Nephron (organoid): ENCODE data around the gene RADX.

Source experiments
- H3K27ac Mint-ChIP-seq, 3 experiments: 2 replicates each; pipeline ENCODE4 v1.8.0; 2020; ENCODE audit warnings: mixed read lengths in 3 of 3, mild to moderate bottlenecking in 2 of 3, moderate library complexity in 1 of 3
- H3K27me3 Mint-ChIP-seq: 2 replicates; pipeline ENCODE4 v1.8.0; 2021; ENCODE audit warnings: low read depth, mild to moderate bottlenecking, moderate library complexity, mixed read lengths
- H3K36me3 Mint-ChIP-seq: 2 replicates; pipeline ENCODE4 v1.8.0; 2020; ENCODE audit warnings: low read depth, mixed read lengths
- H3K4me1 Mint-ChIP-seq: 2 replicates; pipeline ENCODE4 v1.8.0; 2020; ENCODE audit warnings: mixed read lengths
- H3K4me3 Mint-ChIP-seq, 3 experiments: 2 replicates each; pipeline ENCODE4 v1.8.0; 2020; ENCODE audit warnings: mild to moderate bottlenecking in 3 of 3, mixed read lengths in 3 of 3, moderate library complexity in 2 of 3
- H3K9me3 Mint-ChIP-seq: 2 replicates; pipeline ENCODE4 v1.8.0; 2020; ENCODE audit warnings: mixed read lengths
- CTCF ChIP-seq, 3 experiments: fragments of 200-600 bp; sonication (generic); IDR thresholded peaks; one replicate each; pipeline ENCODE4 v1.5.0; 2021; ENCODE audit warnings: antibody characterized with exemption in 3 of 3; ENCODE audit not compliant: unreplicated experiment in 3 of 3

Gene RADX

GRCh38 chrX:106611679-106612392 lies at the start of gene RADX:
RADX (plus strand) TSS chrX:106611978; CDS start chrX:106612081, 103 bp downstream.
- Mint-ChIP-seq H3K27ac (peak within 1 kb of the TSS in 1 of 3 experiments; percentile 49), H3K4me1 (peaks cover 5% of the 10 kb centered on the region), H3K4me3 (peak within 1 kb of the TSS; percentile 88 to 94 (median 91)), H3K27me3 (peaks cover 29% of the 10 kb centered on the region), H3K9me3 (no peaks in the 10 kb centered on the region), H3K36me3 (no peaks in the 10 kb centered on the region)
- TF ChIP-seq CTCF (IDR thresholded peaks at IDR 0.05; ENCODE audit: unreplicated experiment in 3 of 3), result no peak

- no peaks in the 10 kb centered on the region for H3K4me1 Mint-ChIP-seq
- peaks cover 3% of the 10 kb centered on the region for H3K9me3 Mint-ChIP-seq
- TF ChIP-seq CTCF (IDR thresholded peaks at IDR 0.05; ENCODE audit: unreplicated experiment in 3 of 3), result no peak
- no peak overlapping the region for H3K27ac Mint-ChIP-seq
- H3K27me3 Mint-ChIP-seq, result no peaks in the 10 kb centered on the region
- no peak overlapping the region for H3K4me3 Mint-ChIP-seq
- H3K36me3 Mint-ChIP-seq, result no peaks in the 10 kb centered on the region
Measured at GRCh38 chrX:106564986-106565385, 46.8 kb upstream of the RADX start.

- H3K27ac Mint-ChIP-seq, result no peak overlapping the region
- H3K36me3 Mint-ChIP-seq, result no peaks in the 10 kb centered on the region
- no peaks in the 10 kb centered on the region for H3K4me1 Mint-ChIP-seq
- peaks cover 3% of the 10 kb centered on the region for H3K9me3 Mint-ChIP-seq
- TF ChIP-seq CTCF (IDR thresholded peaks at IDR 0.05; ENCODE audit: unreplicated experiment in 3 of 3), result no peak
- H3K27me3 Mint-ChIP-seq, result no peaks in the 10 kb centered on the region
- H3K4me3 Mint-ChIP-seq, result no peak overlapping the region
Measured at GRCh38 chrX:106566362-106566761, 45.4 kb upstream of the RADX start.

- Mint-ChIP-seq H3K27me3 (no peaks in the 10 kb centered on the region), H3K36me3 (no peaks in the 10 kb centered on the region)
Measured at GRCh38 chrX:106581856-106582255, 29.9 kb upstream of the RADX start.

GRCh38 chrX:106585478-106585877 lies 26.3 kb upstream of the RADX start:
- TF ChIP-seq CTCF (IDR thresholded peaks at IDR 0.05; ENCODE audit: unreplicated experiment in 3 of 3), result no peak
- H3K9me3 Mint-ChIP-seq, result peaks cover 4% of the 10 kb centered on the region
- H3K36me3 Mint-ChIP-seq, result no peaks in the 10 kb centered on the region
- no peak overlapping the region for H3K27ac Mint-ChIP-seq
- H3K4me1 Mint-ChIP-seq, result no peaks in the 10 kb centered on the region
- H3K4me3 Mint-ChIP-seq, result no peak overlapping the region
- H3K27me3 Mint-ChIP-seq, result no peaks in the 10 kb centered on the region

More at GRCh38 chrX:106581856-106582255, 29.9 kb upstream of the RADX start:
- Mint-ChIP-seq H3K27ac (no peak overlapping the region), H3K4me3 (no peak overlapping the region), H3K4me1 (no peaks in the 10 kb centered on the region), H3K9me3 (peaks cover 19% of the 10 kb centered on the region)
- TF ChIP-seq CTCF (IDR thresholded peaks at IDR 0.05; ENCODE audit: unreplicated experiment in 3 of 3), result no peak

GRCh38 chrX:106588801-106589200 lies 23.0 kb upstream of the RADX start:
- H3K9me3 Mint-ChIP-seq, result no peaks in the 10 kb centered on the region
- no peaks in the 10 kb centered on the region for H3K36me3 Mint-ChIP-seq
- no peaks in the 10 kb centered on the region for H3K27me3 Mint-ChIP-seq
- TF ChIP-seq CTCF (IDR thresholded peaks at IDR 0.05; ENCODE audit: unreplicated experiment in 3 of 3), result no peak
- no peaks in the 10 kb centered on the region for H3K4me1 Mint-ChIP-seq
- no peak overlapping the region for H3K4me3 Mint-ChIP-seq
- no peak overlapping the region for H3K27ac Mint-ChIP-seq
